Fibroblast of mammary gland (primary cell): ENCODE data around the gene CDPF1.

Experiments
- DNase-seq: peaks from one replicate; pipeline ENCODE4 v3.0.0-alpha.2; 2010; ENCODE audit warnings: low read depth
- H3K4me3 ChIP-seq: 2 replicates; pipeline ENCODE4 v1.5.1; 2011; ENCODE audit warnings: low read depth, mild to moderate bottlenecking, low read length, moderate library complexity; ENCODE audit not compliant: control insufficient read depth
- TF ChIP-seq, protein P1 (sequence below): conservative IDR thresholded peaks from 2 replicates; pipeline ENCODE4 v1.5.1; 2011; ENCODE audit warnings: low read depth, low read length, inconsistent platforms; ENCODE audit not compliant: control insufficient read depth, insufficient read depth

Gene CDPF1

DNA sequence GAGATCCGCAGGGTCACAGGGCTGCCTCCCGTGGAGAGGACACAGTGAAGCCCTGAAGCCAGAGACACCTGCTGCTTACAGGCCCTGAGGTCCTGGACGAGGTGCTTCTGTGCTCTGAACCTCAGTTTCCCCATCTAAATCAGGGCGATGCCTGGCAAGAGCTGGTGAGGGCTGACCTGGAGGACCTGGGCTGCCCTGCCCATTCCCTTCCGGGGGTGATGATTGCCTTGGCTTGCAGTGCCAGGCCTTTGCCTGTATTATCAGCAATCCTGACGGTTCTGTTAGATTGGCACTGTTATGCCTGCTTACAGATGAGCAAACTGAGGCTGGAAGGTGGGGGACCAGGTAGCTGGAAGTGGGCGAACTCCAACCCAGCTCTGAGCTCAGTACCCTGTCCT, 38.8 kb upstream of the CDPF1 start:
- DNase-seq, result no peak
- H3K4me3 ChIP-seq, result no peak overlapping the region
- TF ChIP-seq, protein P1, sequence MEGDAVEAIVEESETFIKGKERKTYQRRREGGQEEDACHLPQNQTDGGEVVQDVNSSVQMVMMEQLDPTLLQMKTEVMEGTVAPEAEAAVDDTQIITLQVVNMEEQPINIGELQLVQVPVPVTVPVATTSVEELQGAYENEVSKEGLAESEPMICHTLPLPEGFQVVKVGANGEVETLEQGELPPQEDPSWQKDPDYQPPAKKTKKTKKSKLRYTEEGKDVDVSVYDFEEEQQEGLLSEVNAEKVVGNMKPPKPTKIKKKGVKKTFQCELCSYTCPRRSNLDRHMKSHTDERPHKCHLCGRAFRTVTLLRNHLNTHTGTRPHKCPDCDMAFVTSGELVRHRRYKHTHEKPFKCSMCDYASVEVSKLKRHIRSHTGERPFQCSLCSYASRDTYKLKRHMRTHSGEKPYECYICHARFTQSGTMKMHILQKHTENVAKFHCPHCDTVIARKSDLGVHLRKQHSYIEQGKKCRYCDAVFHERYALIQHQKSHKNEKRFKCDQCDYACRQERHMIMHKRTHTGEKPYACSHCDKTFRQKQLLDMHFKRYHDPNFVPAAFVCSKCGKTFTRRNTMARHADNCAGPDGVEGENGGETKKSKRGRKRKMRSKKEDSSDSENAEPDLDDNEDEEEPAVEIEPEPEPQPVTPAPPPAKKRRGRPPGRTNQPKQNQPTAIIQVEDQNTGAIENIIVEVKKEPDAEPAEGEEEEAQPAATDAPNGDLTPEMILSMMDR, result no peak

DNA sequence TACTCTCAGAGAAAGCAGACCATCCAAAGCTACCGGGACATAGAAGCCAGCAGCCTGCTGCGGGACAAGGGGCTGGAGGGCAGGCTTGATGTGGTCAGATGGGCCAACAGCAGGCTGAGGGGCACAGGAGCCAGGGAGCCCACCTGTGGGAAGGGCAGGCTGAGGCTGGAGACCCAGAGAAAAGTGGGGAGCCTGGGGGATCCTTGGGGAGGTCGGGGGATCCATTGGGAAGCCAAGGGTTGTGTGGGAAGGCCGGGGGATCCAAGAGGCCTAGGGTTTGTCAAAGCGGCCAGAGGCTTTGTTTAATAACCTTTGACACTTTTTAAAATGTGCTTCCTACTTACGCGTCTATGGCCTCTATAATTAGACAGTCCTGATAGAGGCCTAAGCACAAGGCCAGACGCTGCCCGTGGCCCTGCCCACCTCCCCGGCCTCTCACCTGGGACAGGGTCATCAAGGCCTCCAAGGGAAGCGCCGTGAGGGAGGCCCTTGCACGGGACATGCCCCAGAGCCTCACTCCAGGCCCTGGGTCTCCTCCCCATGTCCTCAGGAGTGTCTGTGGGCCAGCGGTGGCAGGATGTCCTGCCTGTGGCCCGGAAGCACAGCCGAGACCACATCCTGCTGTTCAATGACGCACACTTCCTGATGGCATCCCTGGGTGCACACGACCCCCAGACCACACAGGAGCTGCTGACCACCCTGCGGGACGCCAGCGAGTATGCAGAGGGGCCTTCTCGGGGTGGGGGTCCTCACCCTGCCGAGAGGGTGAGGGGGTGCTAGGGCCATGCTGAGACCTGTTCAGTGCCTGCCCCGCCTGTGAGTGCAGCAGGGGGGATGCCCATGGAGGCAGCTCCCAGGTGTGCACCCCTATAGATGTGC, 38.0 kb upstream of the CDPF1 start:
- no peak for DNase-seq
- TF ChIP-seq, protein P1, result no peak
- no peak overlapping the region for H3K4me3 ChIP-seq

DNA sequence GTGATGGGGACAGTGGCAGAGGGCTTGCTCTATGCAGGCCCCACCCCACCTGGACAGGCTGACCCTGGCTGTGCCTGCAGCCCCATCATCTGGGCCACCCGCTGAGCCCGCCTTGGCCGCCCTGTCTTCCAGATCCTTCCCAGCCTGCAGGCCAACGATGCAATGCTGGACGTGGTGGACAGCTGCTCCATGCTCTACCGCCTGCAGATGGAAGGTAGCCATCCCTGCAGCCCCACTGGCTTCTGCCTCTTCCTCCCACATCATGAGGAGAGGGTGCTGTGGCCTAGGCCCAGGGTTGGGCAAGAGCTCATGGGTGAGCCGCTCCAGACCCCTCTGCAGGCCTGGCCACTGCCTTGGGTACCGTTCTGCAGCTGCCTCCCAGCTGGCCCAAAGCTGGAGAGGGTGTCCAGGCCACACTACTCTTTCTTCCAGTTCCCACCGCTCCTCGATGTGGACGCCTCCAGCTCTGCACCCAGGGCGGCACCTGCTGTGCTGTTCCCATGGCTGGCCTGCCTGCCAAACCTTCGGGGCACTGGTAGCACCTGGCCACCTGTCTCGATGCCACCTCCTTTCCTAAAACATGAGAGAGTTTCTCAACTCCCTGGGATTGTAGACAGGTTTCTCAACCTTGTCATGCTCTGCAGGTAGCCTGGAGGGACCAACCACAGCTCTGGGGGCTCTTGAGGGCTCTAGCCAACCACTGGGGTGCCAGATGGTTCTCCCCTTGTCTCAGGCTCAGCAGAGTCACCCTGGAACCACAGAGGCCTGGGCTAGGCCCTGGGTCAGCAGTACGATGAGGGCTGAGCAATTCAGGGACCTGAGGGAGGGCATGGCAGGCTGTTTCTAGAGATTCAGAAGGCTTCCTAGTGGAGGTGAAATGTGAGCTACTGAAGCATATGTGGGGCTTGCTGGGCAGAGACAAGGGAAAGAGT, 37.1 kb upstream of the CDPF1 start:
- H3K4me3 ChIP-seq, result no peak overlapping the region
- TF ChIP-seq, protein P1, result no peak
- DNase-seq, result no peak

DNA sequence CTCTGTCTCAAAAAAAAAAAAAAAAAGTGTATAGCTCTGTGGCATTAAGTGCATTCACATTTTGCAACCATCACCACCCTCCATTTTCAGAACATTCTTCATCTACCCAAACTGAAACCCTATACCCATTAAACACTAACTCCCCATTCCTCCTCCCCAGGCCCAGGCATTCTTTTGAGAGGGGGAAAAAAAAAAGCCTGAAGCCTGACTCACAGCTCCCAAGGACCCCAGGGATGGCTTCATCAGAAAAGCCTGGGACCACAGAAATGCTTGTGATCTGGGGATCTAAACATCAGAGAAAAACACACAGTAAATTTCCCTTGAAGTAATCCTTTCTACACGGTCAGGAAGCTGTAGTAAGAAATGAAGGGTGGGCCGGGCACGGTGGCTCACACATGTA, 35.9 kb upstream of the CDPF1 start:
- DNase-seq, result no peak
- TF ChIP-seq, protein P1, result no peak
- no peak overlapping the region for H3K4me3 ChIP-seq

DNA sequence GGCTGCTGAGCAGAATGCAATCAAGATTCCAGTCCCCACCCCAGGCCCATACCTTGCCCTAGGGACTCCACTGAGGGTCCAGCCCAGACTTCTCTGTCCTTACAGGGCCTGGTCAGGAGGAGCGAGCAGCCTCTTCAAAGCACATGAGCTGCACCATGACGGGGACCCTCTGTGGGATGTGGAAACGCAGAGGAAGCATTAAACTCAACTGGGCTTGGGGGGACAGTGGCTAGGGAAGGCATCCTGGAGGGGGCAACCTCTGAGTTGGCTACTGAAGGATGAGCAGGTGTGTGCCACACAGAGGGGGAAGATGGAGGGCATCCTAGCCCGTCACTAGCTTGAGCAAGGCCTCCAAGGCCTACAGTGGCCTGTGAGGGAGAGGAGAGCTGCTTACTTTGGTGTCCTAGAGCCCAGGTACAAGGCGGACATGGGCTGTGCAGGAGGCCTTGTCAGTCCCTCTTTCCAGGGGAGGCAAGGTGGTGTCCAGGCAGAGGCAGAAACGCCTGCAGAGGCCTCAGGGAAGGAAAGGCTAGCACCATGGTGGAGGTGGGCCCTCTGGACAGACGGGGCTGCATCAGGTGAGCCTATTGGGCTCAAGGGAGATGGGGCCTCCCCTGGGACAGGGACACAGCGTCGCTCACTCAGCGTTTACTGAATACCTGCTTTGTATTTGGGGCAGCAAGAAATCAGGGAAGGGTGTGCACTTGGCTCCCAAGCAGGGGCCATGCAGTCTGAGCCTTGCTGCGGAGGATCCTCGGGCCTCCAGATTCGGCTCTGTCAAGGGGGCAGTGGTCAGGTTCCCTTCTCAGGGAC, 32.0 kb upstream of the CDPF1 start:
- H3K4me3 ChIP-seq, result no peak overlapping the region
- no peak for DNase-seq
- TF ChIP-seq, protein P1, result no peak

DNA sequence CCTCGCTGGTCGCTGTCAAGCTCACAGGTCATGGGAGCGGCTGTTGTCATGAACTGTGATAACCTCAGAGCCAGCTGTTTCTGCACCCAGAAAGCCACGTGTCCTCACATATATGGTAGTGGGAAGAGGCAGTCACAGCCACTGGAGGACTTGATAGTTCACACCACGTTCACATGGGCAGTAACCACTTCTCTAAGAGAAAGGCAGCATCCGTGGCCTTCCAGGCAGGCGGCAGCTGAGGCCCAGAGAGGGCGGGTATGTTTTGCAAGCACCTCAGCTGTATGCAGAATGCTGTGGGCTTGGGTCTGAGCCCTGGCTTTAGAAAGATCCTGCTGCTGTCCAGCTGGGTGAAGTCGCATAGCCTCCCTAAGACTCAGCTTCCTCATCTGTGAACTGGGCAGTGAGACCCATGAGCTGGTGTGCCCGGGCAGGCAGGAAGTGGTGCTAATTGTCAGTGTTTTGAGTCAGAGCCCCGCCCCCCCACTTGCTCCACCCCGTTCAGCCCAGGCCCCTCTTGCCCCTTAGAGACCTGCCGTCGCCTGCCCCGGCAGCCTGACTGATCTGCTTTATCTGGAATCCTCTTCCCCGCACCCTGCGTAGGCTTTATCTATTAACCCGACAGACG, 31.0 kb upstream of the CDPF1 start:
- TF ChIP-seq, protein P1, result no peak
- H3K4me3 ChIP-seq, result no peak overlapping the region
- no peak for DNase-seq
